Ovary (tissue), 10 donors: ENCODE data around the gene STX16. TPM values are rescaled to one million over a fixed set of nuclear protein-coding genes. Genes with fewer than 3 reads are reported as not detected.

ENCODE experiments used
- DNase-seq, 5 donors: peaks; one replicate each; pipeline ENCODE4 v3.0.0-alpha.2; 2019 to 2020
- H3K27ac ChIP-seq, 2 donors: fragments of 200-600 bp; one replicate each; pipeline versions ENCODE4 v1.5.1 to v1.8.0; 2019 to 2022
- H3K27me3 ChIP-seq: fragments of 200-600 bp; one replicate; pipeline ENCODE4 v1.8.0; 2022
- H3K36me3 ChIP-seq: fragments of 200-600 bp; sonication (generic); one replicate; pipeline ENCODE4 v1.5.1; 2019
- H3K4me1 ChIP-seq: one replicate; pipeline ENCODE4 v1.8.1; 2013; ENCODE audit warnings: mild to moderate bottlenecking, moderate library complexity; ENCODE audit not compliant: insufficient read depth
- H3K4me3 ChIP-seq: fragments of 200-600 bp; sonication (generic); one replicate; pipeline ENCODE4 v1.5.1; 2017
- H3K9me3 ChIP-seq, 2 donors: fragments of 200-600 bp in 1 of 2; sonication (generic) in 1 of 2; one replicate each; pipeline versions ENCODE4 v1.5.1 to v1.8.1; 2013 to 2019; ENCODE audit warnings: mild to moderate bottlenecking in 1 of 2, moderate library complexity in 1 of 2
- EP300 ChIP-seq: sonication (generic); formaldehyde crosslinking; IDR thresholded peaks from one replicate; pipeline ENCODE4 v1.6.1; 2017; ENCODE audit warnings: antibody characterized with exemption
- POLR2A ChIP-seq: fragments of 450-650 bp; IDR thresholded peaks from one replicate; pipeline ENCODE4 v1.6.1; 2017; ENCODE audit warnings: antibody characterized with exemption, mild to moderate bottlenecking, moderate library complexity
- WGBS, 3 donors: extraction: QIAGEN DNeasy Blood & Tissue Kit in 1 of 3; methylation state at CpG; one replicate each; pipeline versions ENCODE4 v1.1.5 to v1.1.7; 2013 to 2017; 5-methylcytosine and 5-hydroxymethylcytosine counted together
- intact Hi-C, 4 donors: fragments of 100-400 bp; cut with DNase I; formaldehyde crosslinking; loops; one replicate each; pipeline versions ENCODE4 v1.11.0 to v1.15.1; 2022 to 2023
- long read RNA-seq, 3 donors: library from polyadenylated mRNA in 2 of 3; unstranded in 2 of 3; transcript quantifications; one replicate each; pipeline ENCODE4 v2.0.0 and lab custom pipeline, GENCODE V29; 2021 to 2026
- polyA plus RNA-seq, 2 donors: library from polyadenylated mRNA; stranded (reverse); fragments of 200-250 nt in 1 of 2; fragments of 350-450 nt in 1 of 2; fragmentation: Illumina TruSeq in 1 of 2; extraction: RNeasy Lipid Tissue Mini Kit (QIAGEN cat#74804) in 1 of 2; gene quantifications; one replicate each; pipeline ENCODE4 v1.2.3, GENCODE V29; 2013 to 2014
- total RNA-seq, 7 donors: library from RNA; depleted of rRNA in 2 of 7; stranded (reverse); fragments of >200 nt in 2 of 7; fragmentation: NEBNext Ultra II Directional in 3 of 7; extraction: Animal tissue kit (Norgen Biotek cat#: 25700) in 3 of 7; gene quantifications; one replicate each; pipeline versions ENCODE4 v1.1.0 to v1.2.4, GENCODE V29; 2016 to 2023
- TF ChIP-seq, protein P1 (sequence below), 3 donors: fragments of 450-650 bp in 2 of 3; fragments of 200-600 bp in 1 of 3; IDR thresholded peaks; one replicate each; pipeline versions ENCODE4 v1.5.1 to v1.8.0; 2016 to 2022; ENCODE audit warnings: antibody characterized with exemption in 3 of 3, mild to moderate bottlenecking in 1 of 3
- donor health status: DM: no; HTN: no; CAD: no; lungs with moderate emphysema.
- donor health status: DM: no; HTN: no; CAD: no.
- donor health status: Bipolar disorder and iron deficiency.
- donor health status: DM: yes; HTN: yes; CAD: no.
- donor health status: DM: no; HTN: no; CAD: no.
- donor health status: DM: yes; HTN: yes; CAD: no.

STX16 gene, protein sequence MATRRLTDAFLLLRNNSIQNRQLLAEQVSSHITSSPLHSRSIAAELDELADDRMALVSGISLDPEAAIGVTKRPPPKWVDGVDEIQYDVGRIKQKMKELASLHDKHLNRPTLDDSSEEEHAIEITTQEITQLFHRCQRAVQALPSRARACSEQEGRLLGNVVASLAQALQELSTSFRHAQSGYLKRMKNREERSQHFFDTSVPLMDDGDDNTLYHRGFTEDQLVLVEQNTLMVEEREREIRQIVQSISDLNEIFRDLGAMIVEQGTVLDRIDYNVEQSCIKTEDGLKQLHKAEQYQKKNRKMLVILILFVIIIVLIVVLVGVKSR
- total RNA-seq (10 to 100 TPM; 31.9 to 55.8 (median 46.5) TPM), polyA plus RNA-seq (10 to 100 TPM; 42.5 to 55.3 TPM)
- long read RNA-seq, donor 1, full-length matches to known transcripts, result 1 of 4 reads
- long read RNA-seq, donor 1, partial matches to known transcripts, result 1 of 4 reads
- long read RNA-seq, donor 1, other reads (novel, unspliced or antisense), result 2 of 4 reads
- long read RNA-seq, donor 2, full-length matches to known transcripts, result 3 of 14 reads
- long read RNA-seq, donor 2, partial matches to known transcripts, result 0 of 14 reads
- long read RNA-seq, donor 2, other reads (novel, unspliced or antisense), result 11 of 14 reads
- long read RNA-seq, donor 3, full-length matches to known transcripts, result 4 of 6 reads
- long read RNA-seq, donor 3, partial matches to known transcripts, result 1 of 6 reads
- long read RNA-seq, donor 3, other reads (novel, unspliced or antisense), result 1 of 6 reads

DNA sequence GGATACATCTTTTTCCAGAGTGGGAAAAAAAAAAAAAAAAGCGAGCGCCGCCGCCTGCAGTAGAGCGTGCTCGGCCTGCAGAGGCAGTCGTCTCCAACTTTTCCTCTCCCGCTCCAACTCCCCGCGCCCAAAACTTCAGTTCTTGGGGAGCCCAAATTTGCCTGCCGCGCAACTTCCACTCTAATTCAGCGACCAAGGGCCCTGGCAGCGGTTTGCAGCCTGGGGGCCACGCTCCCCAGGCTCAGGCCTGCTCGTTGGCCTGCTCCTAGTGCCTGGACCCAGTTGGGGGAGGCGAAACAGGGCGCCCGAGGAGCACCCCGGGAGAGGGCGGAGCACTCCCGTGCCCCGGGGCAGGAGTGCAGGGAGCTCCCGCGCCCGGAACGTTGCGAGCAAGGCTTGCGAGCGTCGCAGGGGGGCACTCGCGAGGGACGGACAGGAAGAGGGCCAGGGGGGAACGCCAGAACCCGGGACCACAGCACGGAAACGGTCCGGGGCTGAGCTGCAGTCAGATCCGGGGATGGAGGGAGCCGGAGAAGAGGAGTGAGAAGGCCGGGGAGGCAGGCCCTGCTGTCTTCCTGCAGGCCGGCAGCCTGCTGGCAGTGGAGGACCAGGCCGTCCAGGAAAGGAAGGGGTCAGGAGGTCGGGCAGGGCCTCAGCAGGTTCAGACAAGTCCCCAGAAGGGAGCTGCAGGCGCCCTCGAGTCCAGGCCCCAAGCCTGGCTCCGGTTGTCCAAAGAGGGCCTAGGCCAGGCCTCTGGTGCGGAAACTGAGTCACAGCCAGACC, at the start of gene STX16:
Gene STX16, plus strand, starts transcription at position 508 of the 783 bp plus-strand sequence. CDS start 724 bp downstream, outside the sequence.
- peak; percentile 85 to 92 (median 89) for DNase-seq
- H3K4me1 ChIP-seq, result peaks cover 8% of the 10 kb centered on the region
- H3K9me3 ChIP-seq, result no peaks in the 10 kb centered on the region
- H3K27ac ChIP-seq, result peak within 1 kb of the TSS; percentile 75 to 85
- H3K4me3 ChIP-seq, result peak within 1 kb of the TSS; percentile 83
- WGBS, 3 donors, result 0 to 1% (median 1%) methylated on average over 33 to 49 of the region's 49 CpGs
- H3K36me3 ChIP-seq, result no peaks in the 10 kb centered on the region
- TF ChIP-seq EP300 (no peak), POLR2A (peak; percentile 52)
- TF ChIP-seq, protein P1, sequence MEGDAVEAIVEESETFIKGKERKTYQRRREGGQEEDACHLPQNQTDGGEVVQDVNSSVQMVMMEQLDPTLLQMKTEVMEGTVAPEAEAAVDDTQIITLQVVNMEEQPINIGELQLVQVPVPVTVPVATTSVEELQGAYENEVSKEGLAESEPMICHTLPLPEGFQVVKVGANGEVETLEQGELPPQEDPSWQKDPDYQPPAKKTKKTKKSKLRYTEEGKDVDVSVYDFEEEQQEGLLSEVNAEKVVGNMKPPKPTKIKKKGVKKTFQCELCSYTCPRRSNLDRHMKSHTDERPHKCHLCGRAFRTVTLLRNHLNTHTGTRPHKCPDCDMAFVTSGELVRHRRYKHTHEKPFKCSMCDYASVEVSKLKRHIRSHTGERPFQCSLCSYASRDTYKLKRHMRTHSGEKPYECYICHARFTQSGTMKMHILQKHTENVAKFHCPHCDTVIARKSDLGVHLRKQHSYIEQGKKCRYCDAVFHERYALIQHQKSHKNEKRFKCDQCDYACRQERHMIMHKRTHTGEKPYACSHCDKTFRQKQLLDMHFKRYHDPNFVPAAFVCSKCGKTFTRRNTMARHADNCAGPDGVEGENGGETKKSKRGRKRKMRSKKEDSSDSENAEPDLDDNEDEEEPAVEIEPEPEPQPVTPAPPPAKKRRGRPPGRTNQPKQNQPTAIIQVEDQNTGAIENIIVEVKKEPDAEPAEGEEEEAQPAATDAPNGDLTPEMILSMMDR (IDR thresholded peaks at IDR 0.05), result peak; percentile 67 to 72 (median 67)
- intact Hi-C loops, result loop anchor here in 2 of 4 donors (5.0 kb wide), 3 partner anchors 41 to 414 kb away; partner anchors contain the start of gene NPEPL1 (in 1 of the 2)
- no peaks in the 10 kb centered on the region for H3K27me3 ChIP-seq

DNA sequence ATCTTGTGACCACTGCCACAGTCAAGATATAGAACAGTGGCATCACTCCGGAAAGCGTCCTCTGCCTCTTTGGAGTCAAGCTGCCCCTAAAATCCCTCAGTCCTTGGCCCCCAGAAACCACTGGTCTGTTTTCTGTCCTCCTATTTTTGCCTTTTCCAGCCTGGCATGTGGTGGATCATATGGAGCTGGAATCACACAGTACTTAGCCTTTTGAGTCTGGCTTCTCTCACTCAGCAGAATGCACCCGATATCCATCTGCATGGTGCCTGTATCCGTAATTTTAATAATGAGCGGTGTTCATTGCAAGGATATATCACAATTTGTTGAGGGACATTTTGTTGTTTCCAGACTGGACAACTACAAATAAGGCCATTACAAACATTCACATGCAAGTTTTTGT, 49.0 kb upstream of the STX16 start:
- H3K4me3 ChIP-seq, result no peak overlapping the region
- 94 to 96% (median 95%) methylated on average over 5 of the region's 5 CpGs for WGBS, 3 donors
- no peaks in the 10 kb centered on the region for H3K9me3 ChIP-seq
- no peak for DNase-seq
- intact Hi-C loops, result no loop called here
- H3K4me1 ChIP-seq, result peaks cover 5% of the 10 kb centered on the region
- H3K27me3 ChIP-seq, result no peaks in the 10 kb centered on the region
- no peaks in the 10 kb centered on the region for H3K36me3 ChIP-seq
- TF ChIP-seq, protein P1 (IDR thresholded peaks at IDR 0.05), result no peak
- TF ChIP-seq EP300, result no peak
- TF ChIP-seq POLR2A, result no peak
- no peak overlapping the region for H3K27ac ChIP-seq

DNA sequence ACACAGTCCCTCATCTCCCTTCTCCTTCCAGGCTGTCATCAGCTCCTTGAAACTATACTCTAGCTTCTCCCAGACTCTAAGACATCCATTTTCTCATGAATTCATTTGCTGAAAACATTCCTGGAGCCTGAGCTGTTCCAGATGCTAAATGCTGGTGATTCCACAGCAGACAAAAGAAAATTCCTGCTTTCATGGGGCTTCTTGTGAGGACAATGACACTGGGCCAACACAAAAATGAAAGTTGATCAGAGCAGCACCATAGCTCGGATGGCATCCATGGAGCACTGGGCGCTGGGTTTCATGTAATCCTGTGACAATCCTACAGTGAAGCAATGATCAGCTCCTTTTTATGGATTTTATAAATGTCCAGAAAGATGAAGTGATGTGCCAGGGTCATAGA, 47.4 kb upstream of the STX16 start:
- TF ChIP-seq EP300 (no peak), POLR2A (no peak)
- no peaks in the 10 kb centered on the region for H3K36me3 ChIP-seq
- H3K4me3 ChIP-seq, result no peak overlapping the region
- intact Hi-C loops, result no loop called here
- no peaks in the 10 kb centered on the region for H3K9me3 ChIP-seq
- no peak overlapping the region for H3K27ac ChIP-seq
- no peaks in the 10 kb centered on the region for H3K27me3 ChIP-seq
- H3K4me1 ChIP-seq, result peaks cover 3% of the 10 kb centered on the region
- no peak for DNase-seq
- 87 to 94% (median 93%) methylated on average over 2 of the region's 2 CpGs for WGBS, 3 donors

DNA sequence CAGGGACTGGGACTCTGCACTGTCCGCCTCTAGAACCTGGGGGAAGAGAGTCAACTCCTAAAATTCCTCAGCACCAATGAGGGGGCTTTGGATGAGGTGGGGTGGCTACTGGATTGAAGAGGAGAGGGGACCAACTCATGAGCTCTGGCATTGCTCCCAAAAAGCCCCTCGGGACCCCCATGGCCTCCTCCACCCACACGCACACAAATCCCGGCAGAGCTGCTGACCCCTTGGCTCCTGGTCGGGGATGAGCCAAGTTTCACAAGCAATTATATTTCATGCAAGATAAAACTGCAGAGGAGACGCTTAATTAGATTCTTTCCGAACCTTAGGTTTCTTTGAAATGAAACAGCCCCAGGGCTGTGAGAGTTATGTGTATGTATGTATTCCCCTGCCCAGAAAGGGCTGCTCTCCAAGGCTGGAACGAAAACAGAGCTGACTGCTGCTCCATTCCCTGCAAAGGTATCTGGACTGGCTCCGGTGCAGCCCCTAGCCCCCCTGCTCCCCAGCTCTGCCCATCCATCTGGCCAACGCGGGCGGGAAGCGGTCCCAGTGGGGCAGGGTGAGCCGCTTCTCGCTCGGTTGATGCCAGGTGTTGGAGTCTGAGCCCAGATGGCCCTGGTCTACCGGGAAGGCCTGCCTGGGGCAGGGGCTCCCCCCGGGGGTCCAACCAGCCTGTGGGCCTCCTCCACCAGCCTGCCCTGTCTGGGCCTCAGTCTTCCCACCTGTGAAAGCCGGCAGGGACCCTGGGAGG, 46.8 kb upstream of the STX16 start:
- no peak for DNase-seq
- no peak overlapping the region for H3K27ac ChIP-seq
- H3K4me1 ChIP-seq, result peaks cover 3% of the 10 kb centered on the region
- intact Hi-C loops, result no loop called here
- H3K27me3 ChIP-seq, result no peaks in the 10 kb centered on the region
- no peaks in the 10 kb centered on the region for H3K9me3 ChIP-seq
- TF ChIP-seq, protein P1 (IDR thresholded peaks at IDR 0.05), result no peak
- TF ChIP-seq EP300, result no peak
- TF ChIP-seq POLR2A, result no peak
- H3K4me3 ChIP-seq, result no peak overlapping the region
- H3K36me3 ChIP-seq, result no peaks in the 10 kb centered on the region
- 13 to 18% (median 14%) methylated on average over 19 of the region's 19 CpGs for WGBS, 3 donors
